PFSK-1 (cell line): ENCODE measurements around the gene DCUN1D2.

Source experiments
- FOXP2 ChIP-seq: optimal IDR thresholded peaks from 2 replicates; pipeline ENCODE3; 2011; ENCODE audit warnings: borderline replicate concordance, control low read depth, inconsistent platforms; ENCODE audit not compliant: insufficient read depth; ENCODE audit errors: extremely low read length, extremely low read depth
- POLR2AphosphoS5 ChIP-seq: IDR thresholded peaks from 2 replicates; pipeline ENCODE4 v1.6.1; 2012; ENCODE audit warnings: low read depth, mild to moderate bottlenecking, control low read depth, low read length, moderate library complexity
- REST ChIP-seq, 2 experiments: IDR thresholded peaks; 2 replicates each; pipeline versions ENCODE4 v1.6.1 to v1.8.0; 2011 to 2012; ENCODE audit warnings: low read depth in 2 of 2, low read length in 2 of 2, control low read depth in 1 of 2, inconsistent platforms in 1 of 2, mild to moderate bottlenecking in 1 of 2, moderate library complexity in 1 of 2; ENCODE audit not compliant: insufficient read depth in 1 of 2
- SIN3A ChIP-seq: IDR thresholded peaks from 2 replicates; pipeline ENCODE4 v1.6.1; 2012; ENCODE audit warnings: mild to moderate bottlenecking, low read length, moderate library complexity, borderline replicate concordance; ENCODE audit not compliant: insufficient read depth
- TAF1 ChIP-seq: IDR thresholded peaks from 2 replicates; pipeline ENCODE4 v1.6.1; 2012; ENCODE audit warnings: low read length, control low read depth, borderline replicate concordance; ENCODE audit not compliant: insufficient read depth

Gene DCUN1D2

GRCh38 chr13:113429608-113429985, 60.9 kb downstream of the DCUN1D2 start:
- TF ChIP-seq TAF1: no peak
- TF ChIP-seq POLR2AphosphoS5: no peak
- TF ChIP-seq FOXP2: no peak
- TF ChIP-seq REST (IDR thresholded peaks at IDR 0.05; ENCODE audit: insufficient read depth in 1 of 2, low read depth in 2 of 2, low read length in 2 of 2): no peak
- TF ChIP-seq SIN3A: no peak

GRCh38 chr13:113428871-113429607, 61.5 kb downstream of the DCUN1D2 start:
- TF ChIP-seq POLR2AphosphoS5 (no peak), TAF1 (no peak), REST (IDR thresholded peaks at IDR 0.05; ENCODE audit: insufficient read depth in 1 of 2, low read depth in 2 of 2, low read length in 2 of 2) (no peak), SIN3A (no peak), FOXP2 (no peak)

GRCh38 chr13:113428469-113428865, 62.0 kb downstream of the DCUN1D2 start:
- TF ChIP-seq SIN3A: no peak
- TF ChIP-seq REST (IDR thresholded peaks at IDR 0.05; ENCODE audit: insufficient read depth in 1 of 2, low read depth in 2 of 2, low read length in 2 of 2): no peak
- TF ChIP-seq POLR2AphosphoS5: no peak
- no peak for TF ChIP-seq TAF1
- no peak for TF ChIP-seq FOXP2

- TF ChIP-seq POLR2AphosphoS5 (no peak), SIN3A (no peak), TAF1 (no peak), REST (IDR thresholded peaks at IDR 0.05; ENCODE audit: insufficient read depth in 1 of 2, low read depth in 2 of 2, low read length in 2 of 2) (no peak), FOXP2 (no peak)
These were observed 62.7 kb downstream of the DCUN1D2 start for GRCh38 chr13:113427562-113428468.
